ENCODE measurements around the gene ELK1. TPM values are rescaled to one million over a fixed set of nuclear protein-coding genes. Genes with fewer than 3 reads are reported as not detected.

Gene ELK1
- total and polyA plus RNA-seq, 2 experiments from 2014 or later = 19.2 to 39.5 TPM

- Histone ChIP-seq H3K27ac (ENCODE audit: low read depth) (no peak overlapping the region), H3F3A (replicated peaks; ENCODE audit: low read depth) (no peaks in the 10 kb centered on the region), H3K9me2 (ENCODE audit: insufficient read depth) (no peaks in the 10 kb centered on the region), H3K79me2 (replicated peaks; ENCODE audit: insufficient read depth) (no peaks in the 10 kb centered on the region), H4K20me1 (replicated peaks; ENCODE audit: insufficient read depth) (no peaks in the 10 kb centered on the region), H3K4me3 (no peak overlapping the region), H3K36me3 (ENCODE audit: insufficient read depth) (no peaks in the 10 kb centered on the region), H3K4me2 (no peak overlapping the region), H2AFZ (no peak overlapping the region), H3K4me1 (ENCODE audit: insufficient read depth) (no peaks in the 10 kb centered on the region), H3K27me3 (ENCODE audit: insufficient read depth) (no peaks in the 10 kb centered on the region)
- no peak for ATAC-seq
- no peak for TF ChIP-seq STAT1 (IDR thresholded peaks at IDR 0.05; ENCODE audit: unreplicated experiment)
- TF ChIP-seq ZNF114 (CRISPR knock-in tag; IDR thresholded peaks at IDR 0.05) = no peak
- no peak for TF ChIP-seq NANOG (IDR thresholded peaks at IDR 0.05; ENCODE audit: borderline replicate concordance)
- no peak for TF ChIP-seq REST (IDR thresholded peaks at IDR 0.05; ENCODE audit: unreplicated experiment)
- no peak for TF ChIP-seq EZH2 (IDR thresholded peaks at IDR 0.05; ENCODE audit: low read depth, unreplicated experiment)
- no peak for TF ChIP-seq EZH2phosphoT487 (IDR thresholded peaks at IDR 0.05; ENCODE audit: unreplicated experiment)
- no peak for TF ChIP-seq ZNF462 (CRISPR knock-in tag; IDR thresholded peaks at IDR 0.05)
- Mint-ChIP-seq H3K4me3 (no peak overlapping the region), H3K27ac (no peak overlapping the region), H3K9me3 (no peaks in the 10 kb centered on the region), H3K4me1 (no peaks in the 10 kb centered on the region), H3K27me3 (ENCODE audit: insufficient read depth, low read depth, poor library complexity) (peaks cover 4% of the 10 kb centered on the region), H3K36me3 (ENCODE audit: low read depth) (no peaks in the 10 kb centered on the region)
- no peak for DNase-seq (ENCODE audit: low spot score)
Observed at GRCh38 chrX:47683829-47684205, 33.5 kb upstream of the ELK1 start.

All from GM23338 (cell line).